ENCODE results near the gene SLC15A5. TPM values are rescaled to one million over a fixed set of nuclear protein-coding genes. Genes with fewer than 3 reads are reported as not detected.

SLC15A5 gene
- total and polyA plus RNA-seq, 2 of the 4 experiments (the other 2 are of a cell fraction), result not detected

DNA sequence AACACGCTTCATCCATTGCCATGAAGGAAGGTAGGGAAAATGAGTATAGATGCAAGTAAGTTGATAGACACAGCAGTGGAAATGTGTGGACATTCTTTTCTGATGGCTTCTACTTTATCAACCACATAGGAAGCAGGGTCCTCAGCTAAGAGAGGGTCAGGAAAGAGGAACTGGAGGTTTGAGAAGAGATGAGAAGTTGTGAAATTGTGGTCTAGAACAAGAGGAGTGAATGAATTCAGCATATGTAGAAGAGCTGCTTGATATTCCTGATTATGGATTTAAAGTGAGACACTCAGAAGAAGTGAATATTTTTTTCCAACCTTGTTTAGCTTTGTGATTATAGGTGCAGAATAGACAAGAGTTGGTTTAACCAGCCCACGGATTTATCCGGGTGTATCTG lies 128.5 kb downstream of the SLC15A5 start:
- ATAC-seq (ENCODE audit: low read depth) (no peak), DNase-seq (no peak)
- Histone ChIP-seq H2BK15ac (ENCODE audit: low read depth, low read length) (no peak overlapping the region), H4K5ac (ENCODE audit: low read depth, low read length) (no peak overlapping the region), H4K20me1 (ENCODE audit: insufficient read depth, low read length) (no peaks in the 10 kb centered on the region), H3K36me3 (ENCODE audit: control insufficient read depth, insufficient read depth, low read length) (no peaks in the 10 kb centered on the region), H3K9me1 (ENCODE audit: insufficient read depth, low read length) (no peaks in the 10 kb centered on the region), H4K91ac (ENCODE audit: insufficient read depth, low read depth, low read length) (no peak overlapping the region), H3K14ac (replicated peaks; ENCODE audit: low read depth, low read length) (no peak overlapping the region), H2AK9ac (replicated peaks; ENCODE audit: low read depth, low read length, poor library complexity) (no peak overlapping the region), H3K18ac (ENCODE audit: low read depth, low read length) (no peak overlapping the region), H2BK120ac (ENCODE audit: low read depth, low read length) (no peak overlapping the region), H2AK5ac (ENCODE audit: low read depth, low read length) (no peak overlapping the region), H3K27me3 (ENCODE audit: control insufficient read depth, insufficient read depth, low read length) (no peaks in the 10 kb centered on the region), H3K4me2 (ENCODE audit: low read depth, low read length) (no peak overlapping the region), H2BK20ac (ENCODE audit: low read depth, low read length) (no peak overlapping the region), H3K79me1 (ENCODE audit: low read depth in 1 of 2, low read length in 2 of 2) (no peaks in the 10 kb centered on the region), H3K4ac (ENCODE audit: low read depth, low read length) (no peak overlapping the region), H3K9me3 (ENCODE audit: control insufficient read depth, insufficient read depth, low read length) (no peaks in the 10 kb centered on the region), H3K9ac (ENCODE audit: low read depth, low read length) (no peak overlapping the region), H2AFZ (replicated peaks; ENCODE audit: low read length, poor library complexity) (no peak overlapping the region), H3K4me3 (ENCODE audit: insufficient read depth, low read depth, low read length) (no peak overlapping the region), H3K56ac (ENCODE audit: extremely low read depth, insufficient read depth, low read length) (no peak overlapping the region), H2BK5ac (ENCODE audit: low read depth, low read length, poor library complexity, severe bottlenecking) (no peak overlapping the region), H4K8ac (ENCODE audit: low read depth in 2 of 2, low read length in 2 of 2) (no peak overlapping the region), H3K23ac (ENCODE audit: low read depth, low read length) (no peak overlapping the region), H3K27ac (ENCODE audit: insufficient read depth, low read length) (no peak overlapping the region), H3K4me1 (ENCODE audit: control insufficient read depth, insufficient read depth, low read length) (no peaks in the 10 kb centered on the region)
- ChIA-PET CTCF (no interaction called here), POLR2A (ENCODE audit: unreplicated experiment) (no interaction called here)
- no TSS peak for BruUV-seq (replicated peaks)
- intact Hi-C loops (cut with micrococcal nuclease) (no loop called here), dilution Hi-C loops (cut with HindIII; ENCODE audit: low sequenced_read_pairs, unreplicated experiment) (no loop called here), in situ Hi-C loops (cut with MboI; ENCODE audit: low sequenced_read_pairs) (no loop called here)
- TF ChIP-seq CHD1 (IDR thresholded peaks at IDR 0.05; ENCODE audit: low read depth, low read length), result no peak
- TF ChIP-seq RCOR1 (IDR thresholded peaks at IDR 0.05; ENCODE audit: insufficient replicate concordance, low read length), result no peak
- WGBS, 2 experiments (ENCODE audit: extremely low coverage in 2 of 2, insufficient read length in 1 of 2), result no CpG with 5 or more reads among the region's 3 CpGs

Other genes with a start within 250 kb of the SLC15A5 start
- 87.2 and 105 TPM in 2 replicates for gene MGST1, start 70.0 kb upstream of the SLC15A5 start, total RNA-seq (2012; rRNA removed)
- 260 and 280 TPM in 2 replicates for gene MGST1, start 70.0 kb upstream of the SLC15A5 start, polyA plus RNA-seq (2012; rRNA removed)

Data from IMR-90 (cell line).